RWPE1 (cell line): ENCODE data around the gene MINDY2.
A peak's percentile ranks its signal among the peaks of the same experiment; 100 is the strongest.

Experiments
- CTCF ChIA-PET: fragments of 350-600 bp; sonication (Branson Sonifier 250); formaldehyde crosslinking; extraction: SDS; loops from one replicate; lab custom pipeline; 2021; lab: Yijun Ruan, JAX
- POLR2A ChIA-PET: fragments of 400-600 bp; formaldehyde crosslinking; extraction: SDS; loops from one replicate; lab custom pipeline; 2020; ENCODE audit warnings: antibody characterized with exemption; ENCODE audit not compliant: low non-redundant PET; lab: Yijun Ruan, JAX
- DNase-seq: peaks from one replicate; pipeline ENCODE4 v3.0.0; 2012; ENCODE audit warnings: low spot score
- H3K27ac ChIP-seq: fragments of 450-650 bp; 2 replicates; pipeline ENCODE4 v1.5.1; 2017
- CTCF ChIP-seq: fragments of 450-650 bp; conservative IDR thresholded peaks from 2 replicates; pipeline ENCODE4 v1.5.1; 2017; ENCODE audit warnings: low read depth, mild to moderate bottlenecking

Gene MINDY2

GRCh38 chr15:58862326-58862725, 91.2 kb downstream of the MINDY2 start:
- TF ChIP-seq CTCF, result no peak
- DNase-seq, result no peak
- POLR2A ChIA-PET, result no interaction called here
- CTCF ChIA-PET, result interaction anchor here (0.6 to 0.7 kb wide), 3 partner anchors 109 to 667 kb away, joined by 4 to 5 read pairs (median 4); no protein-coding TSS in a partner anchor
- H3K27ac ChIP-seq, result no peak overlapping the region

- ChIA-PET POLR2A (interaction anchor here (0.6 kb wide), 1 partner anchor 20 kb away, joined by 8 read pairs; no protein-coding TSS in a partner anchor), CTCF (no interaction called here)
- TF ChIP-seq CTCF, result no peak
- H3K27ac ChIP-seq, result no peak overlapping the region
- DNase-seq, result no peak
Observed at GRCh38 chr15:58864602-58865424, 93.7 kb downstream of the MINDY2 start.

- CTCF ChIA-PET, result no interaction called here
- TF ChIP-seq CTCF, result no peak
- no peak for DNase-seq
- H3K27ac ChIP-seq, result peak overlapping the region; percentile 49
- POLR2A ChIA-PET, result no interaction called here
Observed at GRCh38 chr15:58865425-58865880, 94.4 kb downstream of the MINDY2 start.

- ChIA-PET CTCF (no interaction called here), POLR2A (no interaction called here)
- TF ChIP-seq CTCF, result no peak
- H3K27ac ChIP-seq, result peak overlapping the region; percentile 8; the same call in 1 of the 2 replicates
- DNase-seq, result no peak
Observed at GRCh38 chr15:58867926-58868325, 96.8 kb downstream of the MINDY2 start.

- no peak for DNase-seq
- POLR2A ChIA-PET, result no interaction called here
- TF ChIP-seq CTCF, result no peak
- H3K27ac ChIP-seq, result 0 out of 2 replicates have a peak overlapping the region, but pooled peaks have one; percentile 18
- CTCF ChIA-PET, result no interaction called here
Observed at GRCh38 chr15:58870451-58870850, 99.3 kb downstream of the MINDY2 start.

GRCh38 chr15:58873267-58873666, 102.2 kb downstream of the MINDY2 start:
- peak; percentile 17 for DNase-seq
- ChIA-PET POLR2A (no interaction called here), CTCF (no interaction called here)
- TF ChIP-seq CTCF, result no peak
- peak overlapping the region; percentile 48 for H3K27ac ChIP-seq
